GM23338 (cell line): ENCODE results near the gene FAT1. TPM values are rescaled to one million over a fixed set of nuclear protein-coding genes. Genes with fewer than 3 reads are reported as not detected.

Experiments used
- ATAC-seq: fragments of 200-7000 bp; cut with Tn5 transposase; 3 replicates; pipeline ENCODE4 v1.9.1; 2020
- DNase-seq: peaks from one replicate; pipeline ENCODE4 v3.0.0-alpha.2; 2015; ENCODE audit warnings: low spot score
- H2AFZ ChIP-seq: fragments of 200-600 bp; sonication (generic); 2 replicates; pipeline ENCODE4 v1.8.0; 2016; ENCODE audit warnings: antibody characterized with exemption, mild to moderate bottlenecking, moderate library complexity
- H3F3A ChIP-seq: fragments of 200-600 bp; sonication (generic); replicated peaks from 2 replicates; pipeline ENCODE4 v1.8.0; 2017; ENCODE audit warnings: antibody characterized with exemption, mixed run types, low read depth
- H3K27ac ChIP-seq: fragments of 200-600 bp; sonication (generic); 2 replicates; pipeline ENCODE4 v1.6.1; 2016; ENCODE audit warnings: low read depth
- H3K27me3 ChIP-seq: fragments of 200-600 bp; sonication (generic); 2 replicates; pipeline ENCODE4 v1.8.0; 2016; ENCODE audit warnings: mild to moderate bottlenecking, mixed run types, moderate library complexity; ENCODE audit not compliant: insufficient read depth
- H3K36me3 ChIP-seq: fragments of 200-600 bp; sonication (generic); 2 replicates; pipeline ENCODE4 v1.8.0; 2016; ENCODE audit warnings: mild to moderate bottlenecking; ENCODE audit not compliant: insufficient read depth
- H3K4me1 ChIP-seq: fragments of 200-600 bp; sonication (generic); 2 replicates; pipeline ENCODE4 v1.8.0; 2016; ENCODE audit warnings: mild to moderate bottlenecking, moderate library complexity; ENCODE audit not compliant: insufficient read depth
- H3K4me2 ChIP-seq: fragments of 200-600 bp; sonication (generic); 2 replicates; pipeline ENCODE4 v1.7.1; 2017; ENCODE audit warnings: mixed run types
- H3K4me3 ChIP-seq: fragments of 200-600 bp; sonication (generic); 2 replicates; pipeline ENCODE4 v1.6.1; 2016; ENCODE audit warnings: mixed run types
- H3K79me2 ChIP-seq: fragments of 200-600 bp; sonication (generic); replicated peaks from 2 replicates; pipeline ENCODE4 v1.8.0; 2017; ENCODE audit warnings: mild to moderate bottlenecking; ENCODE audit not compliant: insufficient read depth
- H3K9me2 ChIP-seq: fragments of 200-600 bp; sonication (generic); 2 replicates; pipeline ENCODE4 v1.8.0; 2017; ENCODE audit not compliant: insufficient read depth
- H4K20me1 ChIP-seq: fragments of 200-600 bp; sonication (generic); replicated peaks from 2 replicates; pipeline ENCODE4 v1.8.0; 2017; ENCODE audit warnings: mild to moderate bottlenecking; ENCODE audit not compliant: insufficient read depth
- H3K27ac Mint-ChIP-seq: 2 replicates; pipeline ENCODE4 v1.8.0; 2020; ENCODE audit warnings: inconsistent platforms, mild to moderate bottlenecking, moderate library complexity, mixed read lengths
- H3K27me3 Mint-ChIP-seq: 3 replicates; pipeline ENCODE4 v1.8.0; 2022; ENCODE audit warnings: low read depth, mild to moderate bottlenecking, moderate library complexity, mixed read lengths, inconsistent platforms; ENCODE audit not compliant: insufficient read depth, poor library complexity
- H3K36me3 Mint-ChIP-seq: 3 replicates; pipeline ENCODE4 v1.8.0; 2021; ENCODE audit warnings: low read depth, mild to moderate bottlenecking, inconsistent platforms, moderate library complexity, mixed read lengths
- H3K4me1 Mint-ChIP-seq: 3 replicates; pipeline ENCODE4 v1.8.0; 2020; ENCODE audit warnings: mild to moderate bottlenecking, inconsistent platforms, mixed read lengths
- H3K4me3 Mint-ChIP-seq: 3 replicates; pipeline ENCODE4 v1.8.0; 2021; ENCODE audit warnings: moderate library complexity, mild to moderate bottlenecking, inconsistent platforms, mixed read lengths
- H3K9me3 Mint-ChIP-seq: 3 replicates; pipeline ENCODE4 v1.8.0; 2020; ENCODE audit warnings: moderate library complexity, mild to moderate bottlenecking, inconsistent platforms, mixed read lengths
- EZH2phosphoT487 ChIP-seq: fragments of 200-600 bp; sonication (generic); IDR thresholded peaks from one replicate; pipeline ENCODE4 v1.8.1; 2018; ENCODE audit warnings: antibody characterized with exemption; ENCODE audit not compliant: unreplicated experiment
- JUNB ChIP-seq: IDR thresholded peaks from one replicate; pipeline ENCODE4 v1.6.1; 2016; ENCODE audit warnings: antibody characterized with exemption; ENCODE audit not compliant: unreplicated experiment
- NANOG ChIP-seq: IDR thresholded peaks from 2 replicates; pipeline ENCODE4 v1.6.1; 2016; ENCODE audit warnings: antibody characterized with exemption, borderline replicate concordance
- STAT1 ChIP-seq: IDR thresholded peaks from one replicate; pipeline ENCODE4 v1.6.1; 2016; ENCODE audit warnings: antibody characterized with exemption; ENCODE audit not compliant: unreplicated experiment
- ZNF331 ChIP-seq: fragments of 250-450 bp; sonication (Bioruptor Pico); IDR thresholded peaks from 2 replicates; pipeline ENCODE4 v1.5.0; 2020; ENCODE audit warnings: low read depth, mild to moderate bottlenecking, moderate library complexity
- polyA plus RNA-seq: library from polyadenylated mRNA; unstranded; fragments of >200 nt; fragmentation: Nextera tagmentation; extraction: Ambion mirVana; gene quantifications from 2 replicates; pipeline ENCODE4 v1.2.1, GENCODE V29; 2016
- total RNA-seq: library from RNA; depleted of rRNA; stranded (reverse); fragments of >200 nt; shearing (Covaris generic); gene quantifications from 2 replicates; pipeline ENCODE4 v1.2.3, GENCODE V29; 2014
- TF ChIP-seq, protein P1 (sequence below), 2 experiments: fragments of 200-600 bp in 1 of 2; sonication (generic) in 1 of 2; conservative IDR thresholded peaks; 2 replicates each; pipeline versions ENCODE4 v1.5.1 to v1.6.1; 2016 to 2017; ENCODE audit warnings: antibody characterized with exemption in 2 of 2, low read depth in 2 of 2, mild to moderate bottlenecking in 2 of 2, moderate library complexity in 1 of 2
- TF ChIP-seq, protein P2 (sequence below): IDR thresholded peaks from one replicate; pipeline ENCODE4 v1.6.1; 2018; ENCODE audit warnings: antibody characterized with exemption; ENCODE audit not compliant: unreplicated experiment
- TF ChIP-seq, protein P3 (sequence below): fragments of 250-450 bp; sonication (Bioruptor Pico); IDR thresholded peaks from 2 replicates; pipeline ENCODE4 v1.5.0; 2020; ENCODE audit warnings: mild to moderate bottlenecking, moderate library complexity

Gene FAT1
- total and polyA plus RNA-seq, 2 experiments from 2014 or later = 37.6 to 137 TPM

DNA sequence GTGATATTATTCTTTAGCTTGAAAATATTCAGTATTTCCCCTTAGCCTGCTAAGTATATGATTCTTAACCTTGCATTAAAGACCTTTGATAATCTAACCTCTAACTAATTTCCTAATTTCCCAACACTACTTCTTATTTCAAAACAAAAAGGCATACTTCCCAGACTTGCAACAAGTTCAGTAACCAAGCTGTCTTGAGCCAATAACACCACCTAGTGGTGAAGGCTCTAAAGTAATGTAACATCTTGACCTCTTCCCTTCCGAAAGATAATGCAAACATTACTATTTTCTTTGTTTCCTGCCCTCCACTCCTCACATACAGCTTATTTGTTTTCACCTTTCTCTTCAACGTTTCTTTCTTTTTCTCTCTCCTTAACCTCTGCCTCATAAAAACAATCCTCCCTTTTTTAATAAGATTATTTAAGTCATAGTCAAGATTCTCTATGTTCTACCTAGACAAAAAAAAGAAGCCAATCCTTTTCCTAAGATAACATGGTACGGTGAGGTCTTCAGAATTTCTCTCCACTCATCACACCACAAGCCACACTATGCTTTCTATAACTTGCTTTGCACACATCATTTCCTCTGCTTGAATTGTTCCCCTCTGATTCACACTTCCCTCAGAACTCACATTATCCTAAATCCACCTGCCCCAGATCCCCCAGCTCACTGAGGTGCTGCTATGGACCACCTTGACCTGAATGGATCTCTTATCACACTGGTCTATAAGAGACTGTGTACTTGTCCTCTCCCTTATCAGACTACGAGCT is 3.5 kb downstream of the FAT1 start:
- Mint-ChIP-seq H3K27me3 (peaks cover 10% of the 10 kb centered on the region), H3K36me3 (peaks cover 14% of the 10 kb centered on the region; the same call in 2 of the 3 replicates), H3K4me3 (no peak overlapping the region), H3K9me3 (peaks cover 7% of the 10 kb centered on the region; the same call in 2 of the 3 replicates), H3K4me1 (peaks cover 29% of the 10 kb centered on the region), H3K27ac (no peak overlapping the region)
- Histone ChIP-seq H3K36me3 (no peaks in the 10 kb centered on the region), H3F3A (no peaks in the 10 kb centered on the region), H3K9me2 (no peaks in the 10 kb centered on the region), H3K4me1 (peaks cover 30% of the 10 kb centered on the region), H3K27me3 (peaks cover 28% of the 10 kb centered on the region), H2AFZ (no peak overlapping the region), H3K79me2 (peaks cover 79% of the 10 kb centered on the region), H3K4me2 (peak overlapping the region; percentile 7; the same call in 1 of the 2 replicates), H4K20me1 (peaks cover 15% of the 10 kb centered on the region), H3K4me3 (no peak overlapping the region), H3K27ac (no peak overlapping the region)
- no peak for TF ChIP-seq EZH2phosphoT487
- TF ChIP-seq, protein P1, sequence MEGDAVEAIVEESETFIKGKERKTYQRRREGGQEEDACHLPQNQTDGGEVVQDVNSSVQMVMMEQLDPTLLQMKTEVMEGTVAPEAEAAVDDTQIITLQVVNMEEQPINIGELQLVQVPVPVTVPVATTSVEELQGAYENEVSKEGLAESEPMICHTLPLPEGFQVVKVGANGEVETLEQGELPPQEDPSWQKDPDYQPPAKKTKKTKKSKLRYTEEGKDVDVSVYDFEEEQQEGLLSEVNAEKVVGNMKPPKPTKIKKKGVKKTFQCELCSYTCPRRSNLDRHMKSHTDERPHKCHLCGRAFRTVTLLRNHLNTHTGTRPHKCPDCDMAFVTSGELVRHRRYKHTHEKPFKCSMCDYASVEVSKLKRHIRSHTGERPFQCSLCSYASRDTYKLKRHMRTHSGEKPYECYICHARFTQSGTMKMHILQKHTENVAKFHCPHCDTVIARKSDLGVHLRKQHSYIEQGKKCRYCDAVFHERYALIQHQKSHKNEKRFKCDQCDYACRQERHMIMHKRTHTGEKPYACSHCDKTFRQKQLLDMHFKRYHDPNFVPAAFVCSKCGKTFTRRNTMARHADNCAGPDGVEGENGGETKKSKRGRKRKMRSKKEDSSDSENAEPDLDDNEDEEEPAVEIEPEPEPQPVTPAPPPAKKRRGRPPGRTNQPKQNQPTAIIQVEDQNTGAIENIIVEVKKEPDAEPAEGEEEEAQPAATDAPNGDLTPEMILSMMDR (conservative IDR thresholded peaks at IDR 0.05; ENCODE audit: low read depth in 2 of 2) = peak; percentile 89 to 90
- ATAC-seq = no peak
- DNase-seq = peak; percentile 85

DNA sequence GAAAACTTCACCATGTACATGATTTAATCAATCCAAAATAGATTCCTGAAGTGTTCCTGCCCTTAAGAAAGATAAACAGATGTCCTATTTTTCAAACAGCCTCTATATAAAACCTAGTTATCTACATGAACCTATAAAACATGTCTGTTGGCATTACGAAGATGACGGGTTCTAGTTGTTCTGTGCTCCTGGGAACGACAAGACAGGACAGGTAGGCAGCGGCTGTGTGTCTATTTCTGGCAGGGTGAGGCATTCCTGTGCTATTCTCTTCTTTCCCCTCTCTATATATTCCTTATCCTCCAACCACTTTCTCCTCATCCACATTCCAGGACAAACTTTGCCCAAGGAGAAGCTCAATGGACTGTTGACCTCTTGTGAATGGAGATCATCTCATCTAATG is 6.1 kb downstream of the FAT1 start:
- Histone ChIP-seq H3K36me3 (no peaks in the 10 kb centered on the region), H2AFZ (no peak overlapping the region), H4K20me1 (peaks cover 15% of the 10 kb centered on the region), H3K4me3 (no peak overlapping the region), H3K9me2 (no peaks in the 10 kb centered on the region), H3K4me2 (no peak overlapping the region), H3K27ac (no peak overlapping the region), H3F3A (no peaks in the 10 kb centered on the region), H3K4me1 (peaks cover 35% of the 10 kb centered on the region), H3K79me2 (peaks cover 98% of the 10 kb centered on the region), H3K27me3 (peaks cover 23% of the 10 kb centered on the region)
- peaks cover 11% of the 10 kb centered on the region for H3K27me3 Mint-ChIP-seq
- peaks cover 48% of the 10 kb centered on the region for H3K4me1 Mint-ChIP-seq
- peaks cover 21% of the 10 kb centered on the region for H3K36me3 Mint-ChIP-seq
- H3K4me3 Mint-ChIP-seq = no peak overlapping the region
- peaks cover 11% of the 10 kb centered on the region; the same call in 2 of the 3 replicates for H3K9me3 Mint-ChIP-seq
- DNase-seq (no peak), ATAC-seq (no peak)
- H3K27ac Mint-ChIP-seq = no peak overlapping the region
- no peak for TF ChIP-seq STAT1
- no peak for TF ChIP-seq NANOG
- TF ChIP-seq ZNF331 (CRISPR knock-in tag) = no peak
- TF ChIP-seq, protein P2, sequence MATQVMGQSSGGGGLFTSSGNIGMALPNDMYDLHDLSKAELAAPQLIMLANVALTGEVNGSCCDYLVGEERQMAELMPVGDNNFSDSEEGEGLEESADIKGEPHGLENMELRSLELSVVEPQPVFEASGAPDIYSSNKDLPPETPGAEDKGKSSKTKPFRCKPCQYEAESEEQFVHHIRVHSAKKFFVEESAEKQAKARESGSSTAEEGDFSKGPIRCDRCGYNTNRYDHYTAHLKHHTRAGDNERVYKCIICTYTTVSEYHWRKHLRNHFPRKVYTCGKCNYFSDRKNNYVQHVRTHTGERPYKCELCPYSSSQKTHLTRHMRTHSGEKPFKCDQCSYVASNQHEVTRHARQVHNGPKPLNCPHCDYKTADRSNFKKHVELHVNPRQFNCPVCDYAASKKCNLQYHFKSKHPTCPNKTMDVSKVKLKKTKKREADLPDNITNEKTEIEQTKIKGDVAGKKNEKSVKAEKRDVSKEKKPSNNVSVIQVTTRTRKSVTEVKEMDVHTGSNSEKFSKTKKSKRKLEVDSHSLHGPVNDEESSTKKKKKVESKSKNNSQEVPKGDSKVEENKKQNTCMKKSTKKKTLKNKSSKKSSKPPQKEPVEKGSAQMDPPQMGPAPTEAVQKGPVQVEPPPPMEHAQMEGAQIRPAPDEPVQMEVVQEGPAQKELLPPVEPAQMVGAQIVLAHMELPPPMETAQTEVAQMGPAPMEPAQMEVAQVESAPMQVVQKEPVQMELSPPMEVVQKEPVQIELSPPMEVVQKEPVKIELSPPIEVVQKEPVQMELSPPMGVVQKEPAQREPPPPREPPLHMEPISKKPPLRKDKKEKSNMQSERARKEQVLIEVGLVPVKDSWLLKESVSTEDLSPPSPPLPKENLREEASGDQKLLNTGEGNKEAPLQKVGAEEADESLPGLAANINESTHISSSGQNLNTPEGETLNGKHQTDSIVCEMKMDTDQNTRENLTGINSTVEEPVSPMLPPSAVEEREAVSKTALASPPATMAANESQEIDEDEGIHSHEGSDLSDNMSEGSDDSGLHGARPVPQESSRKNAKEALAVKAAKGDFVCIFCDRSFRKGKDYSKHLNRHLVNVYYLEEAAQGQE = no peak
- TF ChIP-seq JUNB = no peak
- TF ChIP-seq, protein P3, sequence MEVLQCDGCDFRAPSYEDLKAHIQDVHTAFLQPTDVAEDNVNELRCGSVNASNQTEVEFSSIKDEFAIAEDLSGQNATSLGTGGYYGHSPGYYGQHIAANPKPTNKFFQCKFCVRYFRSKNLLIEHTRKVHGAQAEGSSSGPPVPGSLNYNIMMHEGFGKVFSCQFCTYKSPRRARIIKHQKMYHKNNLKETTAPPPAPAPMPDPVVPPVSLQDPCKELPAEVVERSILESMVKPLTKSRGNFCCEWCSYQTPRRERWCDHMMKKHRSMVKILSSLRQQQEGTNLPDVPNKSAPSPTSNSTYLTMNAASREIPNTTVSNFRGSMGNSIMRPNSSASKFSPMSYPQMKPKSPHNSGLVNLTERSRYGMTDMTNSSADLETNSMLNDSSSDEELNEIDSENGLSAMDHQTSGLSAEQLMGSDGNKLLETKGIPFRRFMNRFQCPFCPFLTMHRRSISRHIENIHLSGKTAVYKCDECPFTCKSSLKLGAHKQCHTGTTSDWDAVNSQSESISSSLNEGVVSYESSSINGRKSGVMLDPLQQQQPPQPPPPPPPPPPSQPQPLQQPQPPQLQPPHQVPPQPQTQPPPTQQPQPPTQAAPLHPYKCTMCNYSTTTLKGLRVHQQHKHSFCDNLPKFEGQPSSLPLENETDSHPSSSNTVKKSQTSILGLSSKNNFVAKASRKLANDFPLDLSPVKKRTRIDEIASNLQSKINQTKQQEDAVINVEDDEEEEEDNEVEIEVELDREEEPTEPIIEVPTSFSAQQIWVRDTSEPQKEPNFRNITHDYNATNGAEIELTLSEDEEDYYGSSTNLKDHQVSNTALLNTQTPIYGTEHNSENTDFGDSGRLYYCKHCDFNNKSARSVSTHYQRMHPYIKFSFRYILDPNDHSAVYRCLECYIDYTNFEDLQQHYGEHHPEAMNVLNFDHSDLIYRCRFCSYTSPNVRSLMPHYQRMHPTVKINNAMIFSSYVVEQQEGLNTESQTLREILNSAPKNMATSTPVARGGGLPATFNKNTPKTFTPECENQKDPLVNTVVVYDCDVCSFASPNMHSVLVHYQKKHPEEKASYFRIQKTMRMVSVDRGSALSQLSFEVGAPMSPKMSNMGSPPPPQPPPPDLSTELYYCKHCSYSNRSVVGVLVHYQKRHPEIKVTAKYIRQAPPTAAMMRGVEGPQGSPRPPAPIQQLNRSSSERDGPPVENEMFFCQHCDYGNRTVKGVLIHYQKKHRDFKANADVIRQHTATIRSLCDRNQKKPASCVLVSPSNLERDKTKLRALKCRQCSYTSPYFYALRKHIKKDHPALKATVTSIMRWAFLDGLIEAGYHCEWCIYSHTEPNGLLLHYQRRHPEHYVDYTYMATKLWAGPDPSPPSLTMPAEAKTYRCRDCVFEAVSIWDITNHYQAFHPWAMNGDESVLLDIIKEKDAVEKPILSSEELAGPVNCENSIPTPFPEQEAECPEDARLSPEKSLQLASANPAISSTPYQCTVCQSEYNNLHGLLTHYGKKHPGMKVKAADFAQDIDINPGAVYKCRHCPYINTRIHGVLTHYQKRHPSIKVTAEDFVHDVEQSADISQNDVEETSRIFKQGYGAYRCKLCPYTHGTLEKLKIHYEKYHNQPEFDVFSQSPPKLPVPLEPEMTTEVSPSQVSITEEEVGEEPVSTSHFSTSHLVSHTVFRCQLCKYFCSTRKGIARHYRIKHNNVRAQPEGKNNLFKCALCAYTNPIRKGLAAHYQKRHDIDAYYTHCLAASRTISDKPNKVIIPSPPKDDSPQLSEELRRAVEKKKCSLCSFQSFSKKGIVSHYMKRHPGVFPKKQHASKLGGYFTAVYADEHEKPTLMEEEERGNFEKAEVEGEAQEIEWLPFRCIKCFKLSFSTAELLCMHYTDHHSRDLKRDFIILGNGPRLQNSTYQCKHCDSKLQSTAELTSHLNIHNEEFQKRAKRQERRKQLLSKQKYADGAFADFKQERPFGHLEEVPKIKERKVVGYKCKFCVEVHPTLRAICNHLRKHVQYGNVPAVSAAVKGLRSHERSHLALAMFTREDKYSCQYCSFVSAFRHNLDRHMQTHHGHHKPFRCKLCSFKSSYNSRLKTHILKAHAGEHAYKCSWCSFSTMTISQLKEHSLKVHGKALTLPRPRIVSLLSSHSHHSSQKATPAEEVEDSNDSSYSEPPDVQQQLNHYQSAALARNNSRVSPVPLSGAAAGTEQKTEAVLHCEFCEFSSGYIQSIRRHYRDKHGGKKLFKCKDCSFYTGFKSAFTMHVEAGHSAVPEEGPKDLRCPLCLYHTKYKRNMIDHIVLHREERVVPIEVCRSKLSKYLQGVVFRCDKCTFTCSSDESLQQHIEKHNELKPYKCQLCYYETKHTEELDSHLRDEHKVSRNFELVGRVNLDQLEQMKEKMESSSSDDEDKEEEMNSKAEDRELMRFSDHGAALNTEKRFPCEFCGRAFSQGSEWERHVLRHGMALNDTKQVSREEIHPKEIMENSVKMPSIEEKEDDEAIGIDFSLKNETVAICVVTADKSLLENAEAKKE (CRISPR knock-in tag) = no peak
